HepG2 (cell line): ENCODE data around the gene RCOR1. TPM values are rescaled to one million over a fixed set of nuclear protein-coding genes. Genes with fewer than 3 reads are reported as not detected.

Source experiments
- ATAC-seq: fragments of 200-7000 bp; cut with Tn5 transposase; 3 replicates; pipeline ENCODE4 v1.9.1; 2020; ENCODE audit warnings: mild to moderate bottlenecking, moderate library complexity
- BruUV-seq: library from RNA; stranded (reverse); fragments of 400-500 nt; replicated peaks from 2 replicates; lab custom pipeline; 2021; lab: Mats Ljungman, UMichigan
- CTCF ChIA-PET: fragments of 300-600 bp; formaldehyde crosslinking; extraction: SDS; loops from one replicate; lab custom pipeline; 2021; ENCODE audit warnings: low total read pairs, inconsistent platforms, low intra/inter-chr PET ratio; lab: Yijun Ruan, JAX
- POLR2A ChIA-PET: fragments of 350-600 bp; sonication (Branson Sonifier 250); formaldehyde crosslinking; loops from one replicate; lab custom pipeline; 2020; ENCODE audit warnings: antibody characterized with exemption, inconsistent platforms; lab: Yijun Ruan, JAX
- DNase-seq: peaks from one replicate; pipeline ENCODE4 v3.0.0-alpha.2; 2015; ENCODE audit warnings: low spot score
- FAIRE-seq: peaks from 3 replicates; lab custom pipeline; 2011; peaks lifted over from hg19 to GRCh38; lab: Jason Lieb, UNC
- H2AFZ ChIP-seq: one replicate; pipeline ENCODE4 v1.6.1; 2011; ENCODE audit warnings: low read length, inconsistent platforms
- H3K27ac ChIP-seq: fragments of 300-600 bp; 3 replicates; pipeline ENCODE4 v1.8.0; 2011; ENCODE audit warnings: mixed run types, mild to moderate bottlenecking, mixed read lengths, low read length, inconsistent platforms; ENCODE audit not compliant: insufficient read depth; ENCODE audit errors: extremely low read length
- H3K27me3 ChIP-seq, 2 experiments: fragments of 200-600 bp in 1 of 2; 2 replicates in 1 of 2; 3 replicates in 1 of 2; pipeline versions ENCODE4 v1.6.0 to v1.8.0; 2011; ENCODE audit warnings: low read length in 2 of 2, mild to moderate bottlenecking in 2 of 2, moderate library complexity in 2 of 2, inconsistent platforms in 1 of 2; ENCODE audit not compliant: insufficient read depth in 2 of 2, control insufficient read depth in 1 of 2
- H3K36me3 ChIP-seq, 2 experiments: fragments of 200-600 bp in 1 of 2; replicated peaks in 1 of 2; 2 replicates in 1 of 2; 3 replicates in 1 of 2; pipeline versions ENCODE4 v1.5.1 to v1.8.0; 2011; ENCODE audit warnings: low read length in 2 of 2, inconsistent platforms in 1 of 2; ENCODE audit not compliant: insufficient read depth in 2 of 2, control insufficient read depth in 1 of 2
- H3K4me1 ChIP-seq: 2 replicates; pipeline ENCODE4 v1.5.1; 2012; ENCODE audit warnings: low read length, inconsistent platforms; ENCODE audit not compliant: insufficient read depth
- H3K4me2 ChIP-seq: 2 replicates; pipeline ENCODE4 v1.6.0; 2011; ENCODE audit warnings: low read depth, low read length, inconsistent platforms
- H3K4me3 ChIP-seq, 3 experiments: fragments of 200-600 bp in 1 of 3; sonication (generic), shearing (Covaris generic) in 1 of 3; replicated peaks in 1 of 3; 2 replicates each; pipeline ENCODE4 v1.5.1; 2011 to 2016; ENCODE audit warnings: low read length in 3 of 3, inconsistent platforms in 2 of 3, low read depth in 2 of 3, mild to moderate bottlenecking in 2 of 3, control low read depth in 1 of 3, mixed read lengths in 1 of 3; ENCODE audit not compliant: insufficient read depth in 1 of 3
- H3K79me2 ChIP-seq: one replicate; pipeline ENCODE4 v1.6.1; 2011; ENCODE audit warnings: low read length, inconsistent platforms; ENCODE audit not compliant: insufficient read depth
- H3K9ac ChIP-seq: 2 replicates; pipeline ENCODE4 v1.6.0; 2011; ENCODE audit warnings: mild to moderate bottlenecking, low read depth, low read length, inconsistent platforms; ENCODE audit not compliant: insufficient read depth
- H3K9me3 ChIP-seq: 2 replicates; pipeline ENCODE4 v1.5.1; 2012; ENCODE audit warnings: mild to moderate bottlenecking, low read length
- H4K20me1 ChIP-seq: 2 replicates; pipeline ENCODE4 v1.6.0; 2011; ENCODE audit warnings: inconsistent platforms, mild to moderate bottlenecking, low read length, moderate library complexity; ENCODE audit not compliant: insufficient read depth
- AGO2 ChIP-seq: fragments of 200-400 bp; formaldehyde crosslinking; optimal IDR thresholded peaks from 2 replicates; pipeline ENCODE3; 2017; ENCODE audit warnings: mild to moderate bottlenecking, low read depth, low read length, moderate library complexity
- AHR ChIP-seq: IDR thresholded peaks from 2 replicates; pipeline ENCODE4 v1.6.1; 2018; ENCODE audit warnings: missing genetic modification reagents, missing compliant biosample characterization
- GPBP1L1 ChIP-seq: sonication (generic); formaldehyde crosslinking; IDR thresholded peaks from 2 replicates; pipeline ENCODE4 v1.5.0; 2020; ENCODE audit warnings: mild to moderate bottlenecking, missing genetic modification reagents
- MAZ ChIP-seq, 2 experiments: sonication (generic) in 1 of 2; formaldehyde crosslinking in 1 of 2; IDR thresholded peaks; 2 replicates each; pipeline versions ENCODE4 v1.5.0 to v1.6.1; 2012 to 2020; ENCODE audit warnings: low read depth in 2 of 2, mild to moderate bottlenecking in 2 of 2, borderline replicate concordance in 1 of 2, improper control_type of control experiment in 1 of 2, low read length in 1 of 2, missing genetic modification reagents in 1 of 2, moderate library complexity in 1 of 2
- POLR2A ChIP-seq, 2 experiments: IDR thresholded peaks; 2 replicates each; pipeline ENCODE4 v1.6.1; 2011; ENCODE audit warnings: low read depth in 2 of 2, low read length in 2 of 2, mild to moderate bottlenecking in 1 of 2, moderate library complexity in 1 of 2; ENCODE audit not compliant: insufficient read depth in 1 of 2
- RAD21 ChIP-seq: fragments of 450-650 bp; formaldehyde crosslinking; IDR thresholded peaks from 2 replicates; pipeline ENCODE4 v1.5.0; 2020; ENCODE audit warnings: mild to moderate bottlenecking
- SOX5 ChIP-seq: IDR thresholded peaks from 2 replicates; pipeline ENCODE4 v1.6.1; 2016; ENCODE audit warnings: borderline replicate concordance
- TFDP1 ChIP-seq: IDR thresholded peaks from 2 replicates; pipeline ENCODE4 v1.6.1; 2016; ENCODE audit warnings: missing compliant biosample characterization, missing genetic modification reagents, borderline replicate concordance
- ZNF142 ChIP-seq: sonication (generic); formaldehyde crosslinking; IDR thresholded peaks from 2 replicates; pipeline ENCODE4 v1.4.0; 2020; ENCODE audit warnings: missing genetic modification reagents
- ZNF263 ChIP-seq: sonication (generic); formaldehyde crosslinking; IDR thresholded peaks from 2 replicates; pipeline ENCODE4 v1.4.0; 2020; ENCODE audit warnings: missing genetic modification reagents
- ZNF333 ChIP-seq: sonication (generic); formaldehyde crosslinking; IDR thresholded peaks from 2 replicates; pipeline ENCODE4 v1.4.0; 2020; ENCODE audit warnings: mild to moderate bottlenecking, missing genetic modification reagents, borderline replicate concordance
- ZNF597 ChIP-seq: sonication (generic); formaldehyde crosslinking; IDR thresholded peaks from 2 replicates; pipeline ENCODE4 v1.5.0; 2020; ENCODE audit warnings: missing genetic modification reagents
- WGBS: methylation state at CpG from one replicate; pipeline ENCODE4 v1.1.6; 2017; ENCODE audit warnings: low lambda C conversion rate; 5-methylcytosine and 5-hydroxymethylcytosine counted together
- in situ Hi-C: cut with HindIII; loops from 2 replicates; pipeline ENCODE4 v1.10.0; 2017; ENCODE audit warnings: low pct_unique_long_range_greater_than_20kb; ENCODE audit not compliant: extremely low pct_ligation_motif_present
- intact Hi-C: fragments of 100-400 bp; cut with micrococcal nuclease; formaldehyde crosslinking; loops from one replicate; pipeline ENCODE4 v1.10.0; 2022; ENCODE audit not compliant: unreplicated experiment
- polyA plus RNA-seq, 8 experiments: library from polyadenylated mRNA; depleted of rRNA in 3 of 8; stranded (reverse) in 7 of 8; unstranded in 1 of 8; fragments of >200 nt; fragmentation: Illumina TruSeq in 4 of 8; extraction: Trizol in 4 of 8; gene quantifications; 2 replicates each; pipeline versions ENCODE4 v1.2.1 to v1.2.3, GENCODE V29; 2011 to 2016; ENCODE audit warnings: low read depth in 4 of 8, missing spikeins in 1 of 8, mixed read lengths in 1 of 8; ENCODE audit not compliant: insufficient read depth in 1 of 8
- total RNA-seq, 5 experiments: library from RNA; depleted of rRNA; stranded (reverse); fragments of >200 nt; fragmentation: Illumina TruSeq; extraction: Trizol; gene quantifications; 2 replicates each; pipeline ENCODE4 v1.2.3, GENCODE V29; 2016; ENCODE audit warnings: low read depth in 1 of 5

The RCOR1 gene
- total and polyA plus RNA-seq, 2 of the 13 experiments (the other 11 are each of a cell fraction or from before 2014, with no cell fraction given): 10.2 to 11.1 TPM

- TF ChIP-seq ZNF142 (CRISPR knock-in tag) (no peak), AGO2 (peak; percentile 11), ZNF597 (CRISPR knock-in tag) (no peak), RAD21 (CRISPR knock-in tag) (no peak)
Observed at GRCh38 chr14:102738373-102739189, 146.1 kb downstream of the RCOR1 start (continued).

- Histone ChIP-seq H3K9me3 (no peaks in the 10 kb centered on the region), H3K4me3 (no peak overlapping the region), H3K27ac (no peak overlapping the region), H3K36me3 (peaks cover 3 to 8% of the 10 kb centered on the region in 2 experiments; a peak in 1 of 5 replicates), H4K20me1 (no peaks in the 10 kb centered on the region), H3K9ac (no peak overlapping the region), H2AFZ (no peak overlapping the region), H3K4me2 (no peak overlapping the region), H3K79me2 (no peaks in the 10 kb centered on the region), H3K27me3 (no peaks in the 10 kb centered on the region), H3K4me1 (no peaks in the 10 kb centered on the region)
- peak; percentile 33 for ATAC-seq
- no TSS peak for BruUV-seq
- ChIA-PET CTCF (no interaction called here), POLR2A (no interaction called here)
- in situ Hi-C loops: no loop called here
- no peak for DNase-seq
- 85% methylated on average over 2 of the region's 3 CpGs for WGBS
- no peak for FAIRE-seq
- intact Hi-C loops: no loop called here
- TF ChIP-seq ZNF263 (CRISPR knock-in tag): no peak
- no peak for TF ChIP-seq GPBP1L1 (CRISPR knock-in tag)
- no peak for TF ChIP-seq POLR2A (IDR thresholded peaks at IDR 0.05; ENCODE audit: insufficient read depth in 1 of 2, low read depth in 2 of 2, low read length in 2 of 2)
- no peak for TF ChIP-seq ZNF333 (CRISPR knock-in tag)
- no peak for TF ChIP-seq AHR (CRISPR knock-in tag)
- no peak for TF ChIP-seq MAZ (IDR thresholded peaks at IDR 0.05; ENCODE audit: borderline replicate concordance, low read depth, low read length)
- no peak for TF ChIP-seq MAZ (CRISPR knock-in tag; IDR thresholded peaks at IDR 0.05; ENCODE audit: low read depth)
- TF ChIP-seq SOX5 (CRISPR knock-in tag): no peak
- TF ChIP-seq TFDP1 (CRISPR knock-in tag): no peak
Observed at GRCh38 chr14:102739190-102739469, 146.7 kb downstream of the RCOR1 start.
